Measurements from ENCODE around the gene VWA8. TPM values are rescaled to one million over a fixed set of nuclear protein-coding genes. Genes with fewer than 3 reads are reported as not detected.
"Not testable (repeated sequence)": the region's sequence is repeated elsewhere in the genome, so short reads cannot be mapped to it uniquely, and the experiment has no call there.

The VWA8 gene
- total and polyA plus RNA-seq, 7 donors = 3.0 to 37.5 (median 24.7) TPM

DNA sequence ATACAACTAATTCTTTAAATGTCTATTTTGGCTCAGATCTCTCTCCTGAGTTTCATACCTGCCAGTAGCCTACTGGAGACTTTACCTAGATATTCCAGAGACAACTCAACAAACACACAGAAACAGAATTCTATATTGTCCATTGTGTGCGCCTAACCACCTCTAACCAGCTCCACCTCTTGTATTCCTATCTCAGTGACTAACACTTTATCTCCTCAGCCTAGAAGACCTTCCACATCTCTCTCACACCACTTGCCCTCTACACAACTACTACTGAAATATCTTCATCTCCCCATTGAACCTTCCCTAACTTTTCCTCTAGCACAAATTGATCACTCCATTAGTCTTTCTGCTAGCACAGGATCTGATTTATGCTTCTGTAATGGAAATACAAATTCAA lies 6.7 kb downstream of the VWA8 start:
- DNase-seq = no peak
- intact Hi-C loops (cut with DNase I) = no loop called here
- no peaks in the 10 kb centered on the region for H3K27me3 ChIP-seq
- H3K36me3 ChIP-seq = no peaks in the 10 kb centered on the region
- TF ChIP-seq POLR2A (IDR thresholded peaks at IDR 0.05) (no peak), POLR2AphosphoS5 (IDR thresholded peaks at IDR 0.05) (no peak), EP300 (IDR thresholded peaks at IDR 0.05) (no peak)
- TF ChIP-seq, protein P1, sequence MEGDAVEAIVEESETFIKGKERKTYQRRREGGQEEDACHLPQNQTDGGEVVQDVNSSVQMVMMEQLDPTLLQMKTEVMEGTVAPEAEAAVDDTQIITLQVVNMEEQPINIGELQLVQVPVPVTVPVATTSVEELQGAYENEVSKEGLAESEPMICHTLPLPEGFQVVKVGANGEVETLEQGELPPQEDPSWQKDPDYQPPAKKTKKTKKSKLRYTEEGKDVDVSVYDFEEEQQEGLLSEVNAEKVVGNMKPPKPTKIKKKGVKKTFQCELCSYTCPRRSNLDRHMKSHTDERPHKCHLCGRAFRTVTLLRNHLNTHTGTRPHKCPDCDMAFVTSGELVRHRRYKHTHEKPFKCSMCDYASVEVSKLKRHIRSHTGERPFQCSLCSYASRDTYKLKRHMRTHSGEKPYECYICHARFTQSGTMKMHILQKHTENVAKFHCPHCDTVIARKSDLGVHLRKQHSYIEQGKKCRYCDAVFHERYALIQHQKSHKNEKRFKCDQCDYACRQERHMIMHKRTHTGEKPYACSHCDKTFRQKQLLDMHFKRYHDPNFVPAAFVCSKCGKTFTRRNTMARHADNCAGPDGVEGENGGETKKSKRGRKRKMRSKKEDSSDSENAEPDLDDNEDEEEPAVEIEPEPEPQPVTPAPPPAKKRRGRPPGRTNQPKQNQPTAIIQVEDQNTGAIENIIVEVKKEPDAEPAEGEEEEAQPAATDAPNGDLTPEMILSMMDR (IDR thresholded peaks at IDR 0.05) = no peak
- H3K4me1 ChIP-seq = peaks cover 0 to 10% (median 0%) of the 10 kb centered on the region in 4 donors
- no peaks in the 10 kb centered on the region for H3K9me3 ChIP-seq
- WGBS, 2 donors = 99 to 100% methylated on average over 1 of the region's 1 CpG
- no peak overlapping the region for H3K4me3 ChIP-seq
- H3K27ac ChIP-seq = no peak overlapping the region

DNA sequence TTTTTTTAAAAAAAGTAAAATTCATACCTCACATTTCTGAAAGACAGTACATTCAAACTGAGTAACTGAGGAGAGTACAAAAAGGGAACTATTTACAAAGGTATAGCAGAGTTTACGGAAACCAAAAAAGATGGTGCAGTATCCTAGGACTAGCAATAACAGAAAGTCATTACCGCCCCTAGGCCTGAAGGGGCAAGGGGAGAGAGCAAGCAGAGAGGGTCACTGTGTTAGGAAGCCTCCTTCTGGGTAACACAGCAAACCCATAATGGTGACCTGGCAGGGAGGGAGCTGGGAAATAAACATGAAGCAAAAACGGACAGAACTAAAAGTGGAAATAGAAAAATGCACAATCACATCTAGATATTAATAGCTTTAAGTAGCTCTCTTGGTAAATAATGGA lies 8.2 kb downstream of the VWA8 start:
- 86 to 88% methylated on average over 3 of the region's 3 CpGs for WGBS, 2 donors
- Histone ChIP-seq H3K27me3 (no peaks in the 10 kb centered on the region), H3K4me3 (no peak overlapping the region), H3K9me3 (no peaks in the 10 kb centered on the region), H3K4me1 (peaks cover 0 to 4% (median 0%) of the 10 kb centered on the region in 4 donors), H3K36me3 (no peaks in the 10 kb centered on the region), H3K27ac (no peak overlapping the region)
- DNase-seq = no peak
- intact Hi-C loops (cut with DNase I) = no loop called here
- TF ChIP-seq POLR2AphosphoS5 (IDR thresholded peaks at IDR 0.05) = no peak
- TF ChIP-seq POLR2A (IDR thresholded peaks at IDR 0.05) = no peak
- no peak for TF ChIP-seq EP300 (IDR thresholded peaks at IDR 0.05)
- TF ChIP-seq, protein P1 (IDR thresholded peaks at IDR 0.05) = no peak

DNA sequence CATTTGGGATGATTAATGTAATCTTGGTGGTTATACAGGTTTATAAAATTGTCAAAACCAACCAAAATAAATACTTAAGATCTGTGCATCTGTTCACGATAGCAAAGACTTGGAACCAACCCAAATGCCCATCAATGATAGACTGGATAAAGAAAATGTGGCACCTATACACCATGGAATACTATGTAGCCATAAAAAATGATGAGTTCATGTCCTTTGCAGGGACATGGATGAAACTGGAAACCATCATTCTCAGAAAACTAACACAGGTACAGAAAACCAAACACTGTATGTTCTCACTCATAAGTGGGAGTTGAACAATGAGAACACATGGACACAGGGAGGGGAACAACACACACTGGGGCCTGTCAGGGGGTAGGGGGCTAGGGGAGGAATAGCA lies 11.8 kb downstream of the VWA8 start:
- H3K27me3 ChIP-seq; DNase-seq; H3K4me1 ChIP-seq; H3K9me3 ChIP-seq; intact Hi-C loops (cut with DNase I); H3K4me3 ChIP-seq; H3K27ac ChIP-seq: not testable (repeated sequence)
- WGBS, 2 donors = 92 to 95% methylated on average over 1 of the region's 1 CpG
- H3K36me3 ChIP-seq = peaks cover 0 to 12% (median 0%) of the 10 kb centered on the region in 4 donors

DNA sequence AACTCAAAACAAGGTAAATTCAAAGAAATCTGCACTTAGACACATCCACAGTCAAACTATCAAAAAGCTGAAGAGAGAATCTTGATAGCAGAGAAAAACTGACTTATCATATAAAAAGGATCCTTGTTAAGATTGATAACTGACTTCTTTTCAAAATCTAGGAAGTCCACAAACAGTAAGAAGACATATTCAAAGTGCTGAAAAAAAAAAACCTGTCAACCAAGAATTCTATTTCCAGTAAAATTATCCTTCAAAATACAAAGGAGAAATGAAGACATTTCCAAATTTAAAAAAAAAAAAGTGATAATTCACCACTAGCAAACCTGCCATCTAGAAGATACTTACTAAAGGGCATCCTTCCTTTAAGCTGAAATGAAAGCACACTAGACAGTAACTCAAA lies 15.0 kb downstream of the VWA8 start:
- no peak overlapping the region for H3K4me3 ChIP-seq
- no peaks in the 10 kb centered on the region for H3K4me1 ChIP-seq
- intact Hi-C loops (cut with DNase I) = no loop called here
- TF ChIP-seq POLR2A (IDR thresholded peaks at IDR 0.05) = no peak
- TF ChIP-seq, protein P1 (IDR thresholded peaks at IDR 0.05) = no peak
- no peak for TF ChIP-seq EP300 (IDR thresholded peaks at IDR 0.05)
- TF ChIP-seq POLR2AphosphoS5 (IDR thresholded peaks at IDR 0.05) = no peak
- H3K27me3 ChIP-seq = no peaks in the 10 kb centered on the region
- peaks cover 0 to 12% (median 0%) of the 10 kb centered on the region in 4 donors for H3K36me3 ChIP-seq
- no peak overlapping the region for H3K27ac ChIP-seq
- H3K9me3 ChIP-seq = peaks cover 0 to 3% (median 1%) of the 10 kb centered on the region in 4 donors
- no peak for DNase-seq

DNA sequence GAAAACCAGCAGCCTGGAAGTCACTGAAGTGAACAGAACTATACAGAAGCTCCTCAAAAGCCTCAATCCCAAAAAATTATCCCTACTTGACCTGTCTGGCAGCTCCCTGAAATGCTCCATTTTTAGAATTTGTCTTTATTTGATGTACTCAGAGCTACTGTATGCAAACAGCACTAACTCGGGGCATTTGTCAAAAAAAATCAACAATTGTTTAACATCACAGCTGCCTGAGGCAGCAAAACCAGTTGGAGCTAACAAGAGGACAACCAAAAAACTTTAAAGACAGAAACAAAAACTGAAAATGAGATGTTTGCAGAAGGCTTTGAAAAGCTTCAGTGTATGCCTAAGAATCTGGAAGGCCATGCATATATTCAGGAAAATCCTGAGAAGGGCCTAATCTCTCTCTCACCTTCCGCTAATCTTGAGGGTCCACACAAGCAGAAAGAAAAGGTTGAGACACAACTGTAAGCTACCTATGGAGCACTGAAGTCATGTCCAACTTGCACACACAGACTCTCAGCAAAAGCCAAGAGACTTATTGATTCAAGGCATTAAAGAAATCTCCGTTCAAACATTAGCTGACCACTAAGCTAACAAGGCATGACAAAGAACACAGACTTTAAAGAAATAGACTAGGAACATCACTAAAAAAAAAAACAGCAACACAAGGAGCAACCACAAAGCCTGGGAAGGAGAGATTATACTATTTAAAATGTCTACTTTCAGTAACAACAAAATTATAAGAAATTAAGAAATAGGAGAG lies 16.1 kb downstream of the VWA8 start:
- H3K36me3 ChIP-seq = peaks cover 0 to 12% (median 0%) of the 10 kb centered on the region in 4 donors
- no peak overlapping the region for H3K27ac ChIP-seq
- intact Hi-C loops (cut with DNase I) = no loop called here
- no peak for DNase-seq
- H3K9me3 ChIP-seq = peaks cover 0 to 3% (median 1%) of the 10 kb centered on the region in 4 donors
- H3K4me3 ChIP-seq = no peak overlapping the region
- 89 to 92% methylated on average over 3 of the region's 3 CpGs for WGBS, 2 donors
- no peak for TF ChIP-seq EP300 (IDR thresholded peaks at IDR 0.05)
- H3K4me1 ChIP-seq = peaks cover 0 to 2% (median 0%) of the 10 kb centered on the region in 4 donors
- no peaks in the 10 kb centered on the region for H3K27me3 ChIP-seq

DNA sequence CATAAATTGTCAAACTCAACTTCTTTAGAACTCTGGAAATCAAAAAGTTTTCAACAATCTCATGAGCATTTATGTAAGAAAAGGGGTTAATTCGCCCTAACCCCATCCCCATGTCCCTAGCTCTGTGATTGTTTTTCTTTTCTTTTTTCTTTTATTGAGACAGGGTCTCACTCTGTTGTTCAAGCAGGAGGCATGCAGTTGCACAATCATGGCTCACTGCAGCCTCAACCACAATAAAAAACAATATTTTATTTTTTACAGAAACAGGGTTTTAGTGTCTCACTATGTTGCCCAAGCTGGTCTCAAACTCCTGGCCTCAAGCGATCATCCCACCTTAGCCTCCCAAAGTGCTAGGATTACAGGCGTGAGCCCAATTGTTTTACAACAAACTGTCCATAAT lies 16.7 kb downstream of the VWA8 start:
- Histone ChIP-seq H3K27me3 (no peaks in the 10 kb centered on the region), H3K4me3 (no peak overlapping the region), H3K27ac (no peak overlapping the region), H3K36me3 (peaks cover 0 to 12% (median 0%) of the 10 kb centered on the region in 4 donors), H3K9me3 (peaks cover 0 to 3% (median 1%) of the 10 kb centered on the region in 4 donors), H3K4me1 (peaks cover 0 to 2% (median 0%) of the 10 kb centered on the region in 4 donors)
- TF ChIP-seq POLR2A (IDR thresholded peaks at IDR 0.05) (no peak), POLR2AphosphoS5 (IDR thresholded peaks at IDR 0.05) (no peak), EP300 (IDR thresholded peaks at IDR 0.05) (no peak)
- TF ChIP-seq, protein P1 (IDR thresholded peaks at IDR 0.05) = no peak
- intact Hi-C loops (cut with DNase I) = no loop called here
- WGBS, 2 donors = 94 to 97% methylated on average over 3 of the region's 3 CpGs
- no peak for DNase-seq
